Testis (tissue), 2 donors: Measurements from ENCODE around the gene CSMD2.

Experiments
- POLR2A ChIP-seq: fragments of 450-650 bp; IDR thresholded peaks from one replicate; pipeline ENCODE4 v1.6.1; 2017; ENCODE audit warnings: antibody characterized with exemption, mild to moderate bottlenecking, moderate library complexity
- TF ChIP-seq, protein P1 (sequence below), 3 experiments: fragments of 450-650 bp in 2 of 3; fragments of 200-600 bp in 1 of 3; sonication (generic) in 1 of 3; IDR thresholded peaks; one replicate each; pipeline ENCODE4 v1.5.1; 2016 to 2019; ENCODE audit warnings: antibody characterized with exemption in 3 of 3, mild to moderate bottlenecking in 2 of 3, moderate library complexity in 1 of 3

DNA sequence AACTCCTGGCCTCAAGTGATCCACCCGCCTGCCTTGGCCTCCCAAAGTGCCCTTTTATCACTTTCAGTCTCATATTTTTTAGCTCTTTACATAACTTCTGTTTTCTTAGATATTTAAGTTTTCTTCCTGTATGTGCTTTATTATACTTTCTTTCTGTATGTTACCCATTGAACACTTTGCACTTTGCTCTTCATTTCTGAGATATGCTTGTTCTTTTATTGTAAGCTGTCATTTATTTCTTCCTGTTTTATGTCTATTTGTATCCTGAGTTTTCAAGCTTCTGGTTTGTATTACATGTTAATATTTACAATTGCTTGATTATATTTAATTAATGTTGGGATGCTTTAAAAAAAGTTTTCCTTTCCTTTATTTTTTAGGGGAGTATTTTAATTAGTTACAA, 656.9 kb downstream of the CSMD2 start:
- TF ChIP-seq, protein P1, sequence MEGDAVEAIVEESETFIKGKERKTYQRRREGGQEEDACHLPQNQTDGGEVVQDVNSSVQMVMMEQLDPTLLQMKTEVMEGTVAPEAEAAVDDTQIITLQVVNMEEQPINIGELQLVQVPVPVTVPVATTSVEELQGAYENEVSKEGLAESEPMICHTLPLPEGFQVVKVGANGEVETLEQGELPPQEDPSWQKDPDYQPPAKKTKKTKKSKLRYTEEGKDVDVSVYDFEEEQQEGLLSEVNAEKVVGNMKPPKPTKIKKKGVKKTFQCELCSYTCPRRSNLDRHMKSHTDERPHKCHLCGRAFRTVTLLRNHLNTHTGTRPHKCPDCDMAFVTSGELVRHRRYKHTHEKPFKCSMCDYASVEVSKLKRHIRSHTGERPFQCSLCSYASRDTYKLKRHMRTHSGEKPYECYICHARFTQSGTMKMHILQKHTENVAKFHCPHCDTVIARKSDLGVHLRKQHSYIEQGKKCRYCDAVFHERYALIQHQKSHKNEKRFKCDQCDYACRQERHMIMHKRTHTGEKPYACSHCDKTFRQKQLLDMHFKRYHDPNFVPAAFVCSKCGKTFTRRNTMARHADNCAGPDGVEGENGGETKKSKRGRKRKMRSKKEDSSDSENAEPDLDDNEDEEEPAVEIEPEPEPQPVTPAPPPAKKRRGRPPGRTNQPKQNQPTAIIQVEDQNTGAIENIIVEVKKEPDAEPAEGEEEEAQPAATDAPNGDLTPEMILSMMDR (IDR thresholded peaks at IDR 0.05): no peak
- no peak for TF ChIP-seq POLR2A
